Mesenteric fat pad (tissue), 1 donor: ENCODE data around the gene LDLRAD4. TPM values are rescaled to one million over a fixed set of nuclear protein-coding genes. Genes with fewer than 3 reads are reported as not detected.

Source experiments
- DNase-seq: peaks from one replicate; pipeline ENCODE4 v3.0.0-alpha.2; 2020; ENCODE audit warnings: low spot score
- total RNA-seq: library from RNA; stranded (reverse); fragmentation: NEBNext Ultra II Directional; extraction: Animal tissue kit (Norgen Biotek cat#: 25700); gene quantifications from one replicate; pipeline ENCODE4 v1.2.1, GENCODE V29; 2021
- donor health status: DM: yes; HTN: yes; CAD: no.

Gene LDLRAD4
- total RNA-seq, 1 donor from 2014 or later = 39.6 TPM

DNA sequence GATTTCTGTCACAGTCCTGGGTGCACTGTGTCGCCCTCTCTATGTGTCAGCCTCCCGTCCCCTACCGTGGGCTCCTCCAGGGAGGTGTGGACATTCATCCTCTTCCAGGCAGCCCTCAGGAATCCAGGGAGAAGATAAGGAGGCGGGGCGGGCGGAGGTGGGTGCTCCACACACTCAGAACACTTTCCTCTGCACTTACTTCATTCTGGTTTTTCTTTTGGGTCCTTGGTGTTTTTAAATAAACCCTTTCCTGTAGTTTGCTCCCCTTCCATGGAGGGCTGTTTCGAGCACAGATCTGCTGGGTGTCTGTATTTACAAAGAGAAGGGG, 323.9 kb downstream of the LDLRAD4 start:
- no peak for DNase-seq

DNA sequence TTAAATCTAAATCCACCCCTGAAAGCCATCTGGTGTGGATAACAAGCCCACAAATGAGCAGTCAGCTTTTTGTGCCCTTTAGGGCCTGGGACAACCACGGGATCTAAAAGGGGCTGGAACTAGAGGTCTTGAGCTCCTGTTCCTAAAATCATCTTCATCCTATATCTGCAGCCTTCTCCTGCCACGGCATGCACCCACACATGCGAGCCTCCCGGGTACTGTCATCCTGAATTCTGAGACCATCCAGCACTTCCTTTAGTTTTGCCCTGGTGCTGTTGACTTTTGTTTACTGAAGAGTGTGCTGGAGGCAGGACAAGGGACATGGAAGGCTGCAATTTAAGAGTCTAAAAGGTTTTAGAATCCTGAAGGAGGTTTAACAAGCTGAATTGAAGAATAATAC, 324.6 kb downstream of the LDLRAD4 start:
- DNase-seq = no peak

DNA sequence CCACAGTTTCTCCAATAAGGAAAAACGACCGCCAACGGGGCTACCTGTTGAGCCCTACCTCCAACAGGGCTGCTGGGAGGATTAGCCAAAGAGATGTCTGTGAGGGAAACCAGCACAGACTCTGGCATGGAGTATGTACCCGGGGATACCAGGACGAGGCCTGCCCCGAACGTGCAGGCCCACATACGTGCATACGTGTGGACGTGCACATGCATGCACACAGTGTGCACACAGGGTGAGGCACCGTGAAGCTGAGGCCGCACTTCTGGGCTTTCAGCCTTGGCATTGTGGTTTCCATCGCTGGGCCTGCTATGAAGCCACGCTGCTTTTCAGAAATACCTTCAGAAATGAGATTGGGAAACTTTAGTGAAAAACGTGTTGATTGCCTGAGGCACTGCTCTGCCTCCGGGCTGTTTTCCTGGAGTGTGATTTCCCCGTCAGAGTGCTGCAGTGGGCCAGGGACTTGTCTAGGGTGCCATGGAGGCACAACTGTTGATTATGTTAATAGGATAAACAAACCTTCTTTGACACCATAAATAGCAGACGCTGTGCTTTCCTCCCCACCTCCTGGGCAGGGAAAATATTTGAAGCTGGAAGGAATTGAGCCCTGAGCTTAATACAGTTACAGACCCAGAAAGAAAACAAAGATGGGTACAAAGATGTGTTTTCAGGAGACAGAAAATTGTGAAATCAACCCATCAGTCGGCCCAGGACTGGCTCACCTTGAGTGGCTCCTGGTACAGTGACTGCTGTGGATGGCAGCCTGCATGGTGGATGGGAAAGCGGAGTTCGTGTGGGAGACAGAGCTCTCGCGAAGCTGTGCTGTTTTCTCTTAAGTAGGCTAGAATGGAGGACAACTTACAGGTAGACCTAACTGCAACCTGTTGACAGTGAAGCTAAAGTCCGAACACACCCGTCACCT, 325.5 kb downstream of the LDLRAD4 start:
- no peak for DNase-seq

DNA sequence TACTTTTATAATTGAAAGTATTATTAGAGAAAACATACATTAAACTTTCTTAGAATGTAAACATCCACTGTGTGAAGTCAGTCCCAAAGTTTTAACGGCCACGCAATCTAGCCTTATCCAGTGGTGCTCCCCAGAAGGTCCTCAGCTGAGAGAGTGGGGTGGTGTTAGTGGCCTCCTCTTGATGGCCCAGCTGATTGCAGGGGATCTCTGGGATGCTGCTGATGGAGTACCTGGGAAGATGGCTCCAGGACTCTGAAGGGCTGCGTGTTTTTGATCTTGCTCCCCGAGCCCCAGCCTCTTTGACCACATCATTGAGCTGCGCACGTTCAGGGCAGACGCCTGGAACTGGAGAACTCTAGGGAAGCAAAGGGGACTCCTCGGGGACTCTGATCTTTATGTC, 326.4 kb downstream of the LDLRAD4 start:
- no peak for DNase-seq

DNA sequence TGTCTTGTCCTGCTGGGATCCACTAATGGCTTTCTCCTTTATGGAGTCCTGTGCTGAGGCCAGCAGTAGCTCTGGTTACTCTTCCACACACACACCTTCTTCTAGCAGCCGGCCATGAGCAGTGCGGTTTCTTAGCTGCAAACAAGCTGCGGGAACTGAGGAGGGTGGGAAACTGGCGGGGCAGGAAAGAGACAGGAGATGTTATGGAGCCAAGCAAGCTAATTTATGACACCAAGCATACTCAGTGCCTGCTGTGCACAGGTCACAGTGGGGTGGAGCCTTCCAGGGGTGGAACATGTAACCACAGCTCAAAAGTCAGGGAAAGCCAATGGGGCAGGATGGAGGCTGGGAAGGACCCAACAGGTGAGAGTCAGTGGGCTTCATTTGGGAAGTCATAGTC, 327.0 kb downstream of the LDLRAD4 start:
- no peak for DNase-seq

DNA sequence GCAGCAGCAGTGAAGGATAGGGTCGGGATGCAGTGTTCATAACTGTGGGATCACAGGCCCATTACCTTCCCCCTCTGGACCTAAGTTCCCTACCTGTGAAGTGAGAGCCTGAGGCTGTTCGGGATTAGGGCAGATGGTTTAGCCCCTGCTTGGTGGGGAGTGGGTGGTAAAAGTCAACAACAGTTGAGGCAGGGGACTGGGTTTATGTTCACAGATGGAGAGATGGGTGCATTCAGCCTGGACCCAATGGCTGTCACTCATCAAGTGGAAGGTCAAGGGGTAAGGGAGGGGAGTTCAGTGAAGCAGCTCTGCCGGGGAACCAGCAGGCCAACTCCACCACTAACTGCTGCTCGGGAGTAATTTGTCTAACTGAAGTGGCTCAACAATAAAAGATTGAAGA, 327.4 kb downstream of the LDLRAD4 start:
- no peak for DNase-seq

DNA sequence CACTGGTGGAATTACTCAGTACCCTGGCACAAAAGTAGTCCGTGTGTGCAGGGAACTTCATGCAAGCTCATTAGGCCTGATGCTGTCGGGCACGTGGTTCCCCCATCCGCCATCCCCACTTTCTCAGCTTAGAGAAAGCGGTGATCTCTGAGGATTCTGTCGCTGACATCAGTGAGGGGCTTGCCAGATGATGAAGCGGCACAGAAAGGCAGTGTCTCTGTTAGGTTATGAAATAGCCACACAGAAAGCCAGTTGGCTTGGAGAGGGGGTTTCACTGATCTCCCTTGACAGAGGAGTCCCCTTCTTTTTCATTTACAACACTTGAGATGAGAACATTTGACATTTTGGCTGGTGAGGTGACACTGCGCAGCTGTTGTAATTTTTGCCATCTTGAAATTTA, 328.1 kb downstream of the LDLRAD4 start:
- DNase-seq = no peak

DNA sequence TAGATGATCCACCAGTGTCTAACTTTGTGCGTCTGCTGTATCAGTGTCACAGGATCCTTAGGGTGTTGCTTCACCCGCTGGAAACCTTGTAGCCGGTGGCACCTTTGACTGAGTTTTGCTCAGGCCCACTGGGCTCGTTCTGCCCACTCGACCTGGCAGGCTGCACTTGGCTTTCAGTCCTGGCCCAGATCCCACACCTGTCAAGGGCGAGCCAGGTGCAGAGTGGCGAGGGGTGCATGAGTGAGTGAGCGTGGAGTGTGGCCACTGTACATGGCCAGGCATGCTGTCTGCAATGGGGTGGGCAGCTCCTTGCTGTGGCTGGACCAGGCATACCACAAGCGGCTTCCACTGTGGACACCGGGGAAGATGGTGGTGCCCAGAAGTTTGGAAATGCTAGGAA, 328.8 kb downstream of the LDLRAD4 start:
- DNase-seq = peak; percentile 71

DNA sequence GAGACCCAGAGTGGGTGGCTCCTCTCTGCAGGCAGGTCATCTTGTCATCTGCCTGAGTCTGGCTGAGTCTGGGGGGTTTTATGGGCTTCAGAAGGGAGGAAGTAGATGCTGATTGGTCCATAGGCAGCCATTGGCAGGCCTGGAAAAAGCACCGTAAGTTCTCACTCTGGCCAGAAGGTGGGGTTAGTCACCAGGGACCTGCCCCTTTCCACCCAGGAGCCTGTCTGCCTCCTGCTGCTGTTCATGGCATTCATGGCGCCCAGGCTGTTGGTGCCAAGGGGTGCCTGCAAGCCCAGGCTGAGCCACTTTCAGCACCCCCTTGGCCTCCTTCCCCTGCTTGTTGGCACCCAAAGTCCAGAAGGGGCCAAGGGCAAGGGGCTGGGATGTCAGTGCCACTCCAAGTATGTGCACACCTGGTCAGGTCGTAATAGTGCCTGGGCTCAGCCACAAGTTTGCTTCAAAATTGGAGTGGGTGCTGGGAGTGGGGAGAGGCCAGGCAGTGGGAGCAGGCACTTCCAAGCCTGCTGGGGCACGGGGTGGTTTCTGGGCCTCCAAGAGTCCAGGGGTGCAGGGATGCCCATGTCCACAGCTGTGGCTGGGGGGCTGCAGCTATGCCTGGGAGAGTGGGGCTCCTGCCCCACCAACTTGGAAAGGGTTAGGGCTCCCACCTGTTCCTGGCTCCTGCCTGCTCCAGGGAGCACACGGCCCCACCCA, 329.7 kb downstream of the LDLRAD4 start:
- peak; percentile 87 for DNase-seq

DNA sequence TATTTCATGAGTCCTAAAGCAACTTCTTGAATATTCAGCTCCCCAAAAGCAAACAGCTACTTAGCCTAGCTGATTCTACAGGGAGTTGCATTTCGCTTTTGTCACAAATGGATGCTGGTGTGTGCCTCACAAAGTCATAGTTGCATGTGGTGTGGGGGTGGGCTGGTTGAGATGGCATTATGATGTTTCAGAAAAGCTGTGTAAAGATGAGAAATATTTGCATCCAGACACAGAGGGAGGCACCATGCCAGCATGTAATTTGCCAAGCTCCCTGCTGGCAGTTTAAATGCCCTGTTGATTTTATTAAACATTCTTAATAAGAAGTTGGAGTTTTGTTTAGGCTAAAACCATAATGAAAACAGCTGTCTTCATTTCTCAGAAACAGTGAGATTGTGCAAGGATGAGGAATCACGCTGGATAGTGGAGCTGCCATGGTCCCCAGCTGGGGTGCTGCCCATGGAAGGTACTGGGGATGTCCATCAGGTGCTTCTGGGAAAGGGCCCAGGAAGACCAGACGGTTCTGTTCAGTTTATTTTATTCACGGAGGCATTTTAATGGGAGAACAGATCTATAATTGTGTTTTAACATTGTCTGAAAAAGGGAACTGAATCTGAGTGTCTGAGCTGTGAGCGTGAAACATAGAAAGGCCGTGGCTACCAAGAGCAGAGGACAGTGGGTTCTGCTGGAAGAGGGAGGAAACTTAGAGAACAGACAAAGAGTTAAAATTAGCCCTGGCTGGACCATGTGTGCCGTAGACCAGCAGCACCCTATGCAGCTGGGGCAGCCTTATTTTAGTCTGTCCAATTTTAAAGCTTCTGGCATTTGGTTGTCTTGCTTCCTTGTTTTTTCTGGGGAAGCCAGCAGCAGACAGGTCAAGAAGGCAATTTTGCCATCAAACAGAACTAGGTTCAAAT, 330.7 kb downstream of the LDLRAD4 start:
- peak; percentile 41 for DNase-seq

DNA sequence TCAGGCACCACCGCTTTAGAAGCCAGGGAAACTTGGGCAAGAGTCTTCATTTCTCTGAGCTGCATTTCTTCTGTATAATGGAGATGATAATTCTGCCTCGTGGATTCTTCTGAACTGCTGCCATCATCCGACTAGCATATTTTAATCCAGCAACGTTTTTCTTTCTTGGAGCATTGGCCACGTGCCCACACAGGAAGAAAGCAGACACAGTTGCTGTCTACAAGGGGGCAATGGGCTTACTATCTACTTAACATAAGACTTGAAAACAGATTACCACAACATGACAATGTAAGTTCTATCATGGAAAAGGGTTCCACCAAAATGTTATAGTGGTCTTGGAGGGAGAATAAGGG, 331.3 kb downstream of the LDLRAD4 start:
- DNase-seq = no peak

DNA sequence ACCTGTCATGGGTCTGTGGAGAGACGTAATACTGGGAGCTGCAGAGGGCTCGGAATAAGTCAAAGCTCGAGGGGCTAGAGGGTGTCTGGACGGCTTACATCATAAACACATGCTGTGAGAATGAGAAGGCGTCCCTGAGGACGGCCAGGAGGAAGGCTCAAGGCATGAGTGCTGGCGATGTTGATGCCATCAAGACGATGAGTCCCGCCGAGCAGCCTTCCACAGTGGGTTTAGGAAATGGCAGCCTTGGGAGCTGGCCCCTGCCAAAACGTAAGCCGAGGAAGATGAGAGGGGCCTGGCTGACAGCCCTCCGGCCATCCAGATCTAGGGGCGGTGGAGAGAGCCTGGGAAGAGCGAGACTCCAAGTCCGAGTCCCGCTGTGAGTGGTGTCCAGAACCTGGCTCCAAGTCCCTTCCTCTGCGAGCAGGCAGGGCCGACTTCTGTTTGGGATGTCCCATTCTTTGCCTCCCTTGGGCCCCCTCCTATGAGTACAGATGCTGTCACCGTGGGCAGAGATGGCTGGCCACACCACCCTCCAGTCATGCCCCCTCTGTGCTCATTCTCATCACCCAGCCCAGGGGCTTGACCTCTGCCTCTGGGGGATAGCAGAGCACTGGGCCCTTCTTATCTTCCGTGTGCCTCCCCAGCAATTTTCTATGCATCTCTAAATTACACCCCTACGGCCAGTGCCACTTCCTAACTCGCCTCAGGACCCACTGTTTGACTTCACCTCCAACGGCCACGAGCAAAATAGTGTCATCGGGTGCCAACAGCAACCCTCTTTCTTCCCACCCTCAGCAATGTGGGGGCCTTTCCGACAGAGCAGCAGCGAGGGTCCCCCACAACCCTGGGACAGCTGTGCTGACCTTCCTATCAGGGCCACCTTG, 332.1 kb downstream of the LDLRAD4 start:
- DNase-seq = no peak

DNA sequence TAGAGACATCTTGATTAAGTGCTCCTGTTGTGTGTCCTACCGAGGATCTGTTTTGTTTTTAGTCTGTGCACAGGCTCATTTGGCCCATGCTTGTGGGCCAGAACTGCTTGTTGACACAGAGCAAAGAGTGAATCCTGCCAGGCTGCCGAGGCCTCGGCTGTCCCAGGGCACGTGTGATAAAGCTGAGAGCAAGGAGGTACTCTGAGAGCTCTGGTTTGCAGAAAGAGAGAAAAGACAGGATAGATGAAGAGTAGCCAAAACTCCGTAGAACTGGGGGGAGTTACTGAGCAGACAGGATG, 332.7 kb downstream of the LDLRAD4 start:
- DNase-seq = no peak

DNA sequence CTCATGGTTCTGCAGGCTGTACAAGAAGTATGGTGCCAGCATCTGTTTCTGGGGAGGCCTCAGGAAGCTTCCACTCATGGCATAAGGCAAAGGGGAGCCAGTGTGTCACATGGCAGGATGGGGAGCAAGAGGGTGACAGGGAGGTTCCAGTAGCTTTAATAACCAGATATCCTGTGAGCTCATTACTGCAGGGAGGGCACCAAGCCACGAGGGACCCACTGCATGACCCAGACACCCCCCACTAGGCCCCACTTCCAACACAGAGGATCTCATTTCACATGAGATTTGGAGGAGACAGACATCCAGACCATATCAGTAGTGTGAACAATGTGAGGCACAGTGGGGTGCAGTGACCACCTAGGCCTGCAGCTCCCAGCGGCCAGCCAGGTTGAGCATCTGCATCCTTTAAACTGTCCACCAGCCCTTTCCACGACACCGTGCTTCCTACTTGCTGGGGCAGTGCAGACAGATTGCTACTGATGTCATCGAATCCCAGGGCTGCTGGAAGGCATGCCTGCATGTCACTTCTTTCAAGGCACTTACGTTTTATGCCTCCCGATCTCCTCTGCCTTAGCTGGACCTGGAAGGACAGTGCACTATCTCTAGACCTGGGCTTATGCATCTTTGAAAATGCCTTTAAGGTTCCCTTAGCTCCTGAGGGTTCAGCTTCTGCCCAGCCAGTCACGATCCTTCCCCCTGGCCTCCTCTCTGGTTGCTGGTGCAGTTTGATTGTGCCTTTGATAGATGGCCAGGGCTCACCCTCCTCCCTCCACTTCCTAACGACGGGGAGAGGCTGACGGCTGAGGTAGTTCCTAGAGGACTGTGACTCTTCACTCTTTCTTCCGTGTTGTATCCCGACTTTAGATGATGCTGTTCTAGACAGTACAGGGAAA, 333.5 kb downstream of the LDLRAD4 start:
- DNase-seq = no peak

DNA sequence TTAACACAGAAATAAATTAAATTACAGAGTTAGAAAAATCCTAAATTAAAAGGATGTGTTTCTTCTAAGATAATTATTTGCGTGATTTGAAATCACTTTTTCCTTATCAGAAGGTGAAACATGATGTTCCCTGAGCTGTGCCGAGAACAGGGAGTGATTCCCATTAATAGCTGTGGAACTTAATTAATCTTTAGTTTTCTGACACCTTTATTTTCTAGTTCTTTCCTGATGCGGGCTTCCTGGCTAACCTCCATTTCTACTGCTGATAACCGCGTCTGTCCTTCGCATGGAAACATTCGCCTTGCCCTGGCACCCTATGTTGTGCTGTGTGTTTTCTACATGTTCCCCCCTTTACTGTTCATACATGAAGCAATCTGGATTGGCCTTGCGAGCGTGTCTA, 334.9 kb downstream of the LDLRAD4 start:
- DNase-seq = no peak

DNA sequence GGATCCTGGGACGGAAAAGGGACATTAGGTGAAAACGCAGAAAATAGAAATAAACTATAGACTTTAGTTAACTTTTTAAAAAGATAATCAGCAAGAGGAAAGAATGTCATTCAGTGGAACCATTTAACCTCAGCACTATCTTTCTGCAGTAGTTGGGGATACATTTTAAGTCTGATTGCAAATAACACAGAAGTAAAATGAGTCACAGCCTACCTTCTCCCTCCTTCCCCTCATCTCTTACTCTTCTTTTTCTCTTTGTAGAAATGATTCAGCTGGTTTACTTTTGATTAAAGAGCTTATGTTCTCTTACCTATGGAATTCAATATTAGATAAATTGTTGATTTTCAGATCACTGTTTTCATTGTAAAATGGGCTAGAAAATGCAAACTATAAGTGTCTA, 336.6 kb downstream of the LDLRAD4 start:
- DNase-seq = no peak

DNA sequence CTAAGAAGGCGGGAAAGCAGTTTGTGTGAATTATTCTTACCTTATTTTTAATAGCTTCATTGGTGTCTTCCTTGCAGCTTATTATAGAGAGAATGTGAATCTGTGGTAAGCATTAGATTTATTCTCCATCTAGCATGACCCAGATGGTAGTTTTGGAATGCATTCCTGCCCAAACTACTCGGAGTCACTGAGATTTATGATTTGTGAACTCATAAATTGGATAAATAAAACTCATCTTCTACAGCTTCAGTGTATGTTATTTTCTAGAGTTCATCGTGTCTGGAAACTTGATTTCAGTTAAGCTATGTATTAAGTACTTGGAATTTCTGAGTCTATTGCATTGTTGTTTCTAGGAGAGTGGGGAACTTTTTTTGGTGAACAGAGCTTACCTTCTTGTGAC, 337.3 kb downstream of the LDLRAD4 start:
- no peak for DNase-seq

DNA sequence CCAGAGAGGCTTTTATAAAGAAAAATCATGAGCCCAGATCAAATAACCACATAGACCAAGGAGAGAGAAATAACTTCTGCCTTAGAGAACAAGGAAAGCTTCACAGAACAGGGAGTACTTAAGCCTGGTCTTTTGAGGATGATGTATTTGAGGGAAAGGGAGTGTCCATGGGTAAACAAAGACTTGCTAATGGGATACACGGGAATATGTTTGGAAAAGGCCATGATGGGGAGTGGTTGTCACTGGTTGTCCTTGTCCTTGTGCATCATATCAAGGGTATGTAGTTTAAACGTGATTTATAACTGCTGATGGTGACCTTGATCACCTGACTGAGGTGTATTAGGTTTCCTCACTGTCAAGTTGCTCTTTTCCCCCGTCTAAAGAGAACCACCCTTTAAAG, 337.9 kb downstream of the LDLRAD4 start:
- no peak for DNase-seq

DNA sequence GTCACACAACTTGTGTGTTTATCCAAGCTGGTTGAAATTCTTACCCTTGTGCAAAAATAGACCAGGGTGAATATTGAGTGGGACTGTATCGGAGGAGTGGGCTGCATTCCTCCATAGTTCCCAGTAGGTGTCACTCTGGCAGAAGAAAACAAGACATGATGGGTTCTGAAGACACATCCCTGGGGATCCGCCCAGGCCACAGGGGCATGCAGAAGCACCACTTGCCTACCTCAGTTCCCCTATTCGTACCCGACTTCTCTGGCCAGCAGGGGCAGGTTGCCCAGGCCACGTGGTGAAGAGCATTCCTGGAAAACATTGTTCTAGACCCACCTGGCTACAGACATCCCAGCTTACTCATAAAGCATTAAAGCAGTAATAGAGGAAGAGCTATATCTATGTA, 339.6 kb downstream of the LDLRAD4 start:
- DNase-seq = no peak

DNA sequence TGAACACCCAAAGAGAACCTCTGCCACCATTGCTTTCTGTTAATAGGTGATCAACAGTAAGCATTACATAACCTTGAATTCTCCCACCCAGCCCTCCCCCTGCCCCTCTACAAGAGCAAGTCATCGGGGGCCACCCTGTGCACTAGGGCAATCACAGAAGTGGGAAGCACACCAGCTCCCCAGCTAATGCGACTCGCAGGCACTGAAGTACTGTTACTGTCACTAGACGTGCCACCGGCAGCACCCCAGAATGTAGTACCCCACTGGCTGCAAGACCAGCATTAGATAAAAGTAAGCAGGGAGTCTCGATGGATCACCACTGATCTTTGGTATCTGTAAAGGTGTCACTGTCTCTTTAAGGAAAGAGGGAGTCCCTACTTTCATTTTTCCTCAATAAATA, 340.2 kb downstream of the LDLRAD4 start:
- no peak for DNase-seq
